Measurements from ENCODE around the gene KLHL22. TPM values are rescaled to one million over a fixed set of nuclear protein-coding genes. Genes with fewer than 3 reads are reported as not detected.
"Not testable (repeated sequence)": the region's sequence is repeated elsewhere in the genome, so short reads cannot be mapped to it uniquely, and the experiment has no call there.

KLHL22 gene
- total RNA-seq, 1 experiment from 2014 or later = 26.5 TPM

DNA sequence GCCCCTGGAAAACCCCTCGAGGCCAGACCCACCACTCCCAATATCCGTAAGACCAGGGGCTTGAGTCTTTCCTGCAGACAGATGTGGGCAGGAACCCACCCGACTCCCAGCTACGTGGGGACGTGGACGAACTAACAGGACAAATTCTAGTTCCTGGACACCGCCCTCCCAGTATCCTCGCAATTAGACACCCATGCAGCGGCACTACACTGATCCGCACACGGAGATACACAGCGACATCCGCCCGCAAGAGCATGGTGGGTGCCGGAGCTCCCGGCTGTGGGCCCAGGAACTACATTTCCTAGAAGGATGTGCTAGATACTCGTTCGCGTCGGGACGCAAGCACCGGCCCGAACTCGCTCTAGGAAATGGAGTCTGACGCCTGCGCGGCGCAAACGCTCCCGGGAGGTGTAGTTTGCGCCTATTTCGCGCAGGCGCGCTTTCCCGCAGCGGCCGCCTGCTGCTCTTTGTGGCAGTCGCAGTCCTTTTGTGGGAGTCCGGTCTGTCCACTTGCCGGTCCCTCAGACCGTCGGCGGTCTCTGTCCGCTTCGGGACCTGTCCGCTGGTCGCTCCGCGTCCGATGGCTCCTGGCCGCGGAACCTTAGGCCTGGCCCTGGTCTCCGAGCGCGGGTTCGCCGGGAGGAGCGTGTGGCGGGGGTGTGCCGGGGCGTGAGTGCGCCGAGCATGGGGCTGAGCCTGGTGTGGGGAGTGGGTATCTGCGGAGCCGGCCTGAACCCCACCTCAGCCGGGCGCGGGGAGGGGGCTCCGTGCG is 101.7 kb downstream of the KLHL22 start, which contains the start of gene ZNF74:
TSS of gene ZNF74 (plus strand) at position 447 of the 772 bp plus-strand sequence. CDS start 478 bp downstream, outside the sequence.
- intact Hi-C loops (cut with micrococcal nuclease; ENCODE audit: unreplicated experiment) = no loop called here
- no peaks in the 10 kb centered on the region for H3K9me3 Mint-ChIP-seq (ENCODE audit: low read depth, unreplicated experiment)
- CTCF ChIA-PET = interaction anchor here (0.5 kb wide), 1 partner anchor 25 kb away, joined by 5 read pairs; no protein-coding TSS in a partner anchor
- H3K4me1 Mint-ChIP-seq (ENCODE audit: low read depth, unreplicated experiment) = peaks cover 25% of the 10 kb centered on the region
- H3K27me3 Mint-ChIP-seq (ENCODE audit: unreplicated experiment) = peaks cover 29% of the 10 kb centered on the region
- H3K27ac Mint-ChIP-seq (ENCODE audit: unreplicated experiment) = peak within 1 kb of the TSS; percentile 47
- DNase-seq = peak; percentile 86
- BruUV-seq (replicated peaks) = no TSS peak
- H3K4me3 Mint-ChIP-seq (ENCODE audit: low read depth, unreplicated experiment) = peak within 1 kb of the TSS; percentile 86
- TF ChIP-seq, protein P1, sequence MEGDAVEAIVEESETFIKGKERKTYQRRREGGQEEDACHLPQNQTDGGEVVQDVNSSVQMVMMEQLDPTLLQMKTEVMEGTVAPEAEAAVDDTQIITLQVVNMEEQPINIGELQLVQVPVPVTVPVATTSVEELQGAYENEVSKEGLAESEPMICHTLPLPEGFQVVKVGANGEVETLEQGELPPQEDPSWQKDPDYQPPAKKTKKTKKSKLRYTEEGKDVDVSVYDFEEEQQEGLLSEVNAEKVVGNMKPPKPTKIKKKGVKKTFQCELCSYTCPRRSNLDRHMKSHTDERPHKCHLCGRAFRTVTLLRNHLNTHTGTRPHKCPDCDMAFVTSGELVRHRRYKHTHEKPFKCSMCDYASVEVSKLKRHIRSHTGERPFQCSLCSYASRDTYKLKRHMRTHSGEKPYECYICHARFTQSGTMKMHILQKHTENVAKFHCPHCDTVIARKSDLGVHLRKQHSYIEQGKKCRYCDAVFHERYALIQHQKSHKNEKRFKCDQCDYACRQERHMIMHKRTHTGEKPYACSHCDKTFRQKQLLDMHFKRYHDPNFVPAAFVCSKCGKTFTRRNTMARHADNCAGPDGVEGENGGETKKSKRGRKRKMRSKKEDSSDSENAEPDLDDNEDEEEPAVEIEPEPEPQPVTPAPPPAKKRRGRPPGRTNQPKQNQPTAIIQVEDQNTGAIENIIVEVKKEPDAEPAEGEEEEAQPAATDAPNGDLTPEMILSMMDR (IDR thresholded peaks at IDR 0.05; ENCODE audit: unreplicated experiment) = no peak
- H3K36me3 Mint-ChIP-seq (ENCODE audit: insufficient read depth, unreplicated experiment) = peaks cover 22% of the 10 kb centered on the region

DNA sequence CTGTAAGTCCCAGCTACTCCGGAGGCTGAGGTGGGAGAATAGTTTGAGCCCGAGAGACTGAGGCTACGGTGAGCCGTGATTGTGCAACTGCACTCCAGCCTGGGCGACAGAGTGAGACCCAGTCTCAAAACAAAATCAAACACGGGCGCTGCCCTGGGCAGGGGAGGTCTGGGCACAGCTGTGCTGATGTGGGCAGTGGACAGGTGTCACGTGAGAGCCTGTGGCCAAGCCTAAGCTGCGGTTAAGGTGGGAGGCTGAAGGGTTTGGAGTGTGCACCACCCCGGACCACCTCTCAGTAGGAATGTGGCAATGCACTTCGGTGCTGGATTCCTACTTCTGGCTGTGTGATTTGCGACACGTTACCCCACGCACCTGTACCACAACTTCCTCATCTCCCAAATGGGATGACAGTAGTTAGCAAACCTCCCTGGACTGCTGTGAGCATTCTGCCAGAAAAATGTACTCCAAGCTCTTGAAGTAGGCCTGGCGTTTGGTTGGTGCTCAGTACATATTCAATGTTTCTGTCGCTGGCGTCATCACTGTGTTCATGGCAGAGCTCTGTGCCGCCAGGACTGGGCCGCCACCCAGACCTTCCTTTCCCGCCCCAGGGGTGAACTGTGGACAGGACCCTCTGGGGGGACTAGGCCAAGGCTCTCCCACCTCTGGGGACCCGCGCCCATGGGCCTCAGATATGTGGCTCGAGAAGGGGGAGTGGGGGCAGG is 102.5 kb downstream of the KLHL22 start:
- BruUV-seq (replicated peaks) = no TSS peak
- H3K4me3 Mint-ChIP-seq (ENCODE audit: low read depth, unreplicated experiment) = peak overlapping the region; percentile 86
- no peak for DNase-seq
- peaks cover 22% of the 10 kb centered on the region for H3K36me3 Mint-ChIP-seq (ENCODE audit: insufficient read depth, unreplicated experiment)
- H3K27ac Mint-ChIP-seq (ENCODE audit: unreplicated experiment) = no peak overlapping the region
- H3K4me1 Mint-ChIP-seq (ENCODE audit: low read depth, unreplicated experiment) = peaks cover 25% of the 10 kb centered on the region
- intact Hi-C loops (cut with micrococcal nuclease; ENCODE audit: unreplicated experiment) = no loop called here
- no peaks in the 10 kb centered on the region for H3K9me3 Mint-ChIP-seq (ENCODE audit: low read depth, unreplicated experiment)
- TF ChIP-seq, protein P1 (IDR thresholded peaks at IDR 0.05; ENCODE audit: unreplicated experiment) = no peak
- CTCF ChIA-PET = interaction anchor here (0.5 to 1.5 kb wide), 3 partner anchors 25 to 1781 kb away, joined by 3 to 5 read pairs (median 5); no protein-coding TSS in a partner anchor
- peaks cover 36% of the 10 kb centered on the region for H3K27me3 Mint-ChIP-seq (ENCODE audit: unreplicated experiment)

DNA sequence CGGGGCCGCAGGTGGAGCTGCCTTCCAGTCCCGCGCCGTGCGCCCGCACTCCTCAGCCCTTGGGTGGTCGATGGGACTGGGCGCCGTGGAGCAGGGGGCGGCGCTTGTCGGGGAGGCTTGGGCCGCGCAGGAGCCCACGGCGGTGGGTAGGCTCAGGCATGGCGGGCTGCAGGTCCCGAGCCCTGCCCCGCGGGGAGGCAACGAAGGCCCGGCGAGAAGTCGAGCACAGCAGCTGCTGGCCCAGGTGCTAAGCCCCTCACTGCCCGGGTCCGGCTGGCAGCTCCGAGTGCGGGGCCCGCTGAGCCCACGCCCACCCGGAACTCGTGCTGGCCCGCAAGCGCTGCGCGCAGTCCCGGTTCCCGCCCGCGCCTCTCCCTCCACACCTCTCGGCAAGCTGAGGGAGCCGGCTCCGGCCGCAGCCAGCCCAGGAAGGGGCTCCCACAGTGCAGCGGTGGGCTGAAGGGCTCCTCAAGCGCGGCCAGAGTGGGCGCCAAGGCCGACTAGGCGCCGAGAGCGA is 103.2 kb downstream of the KLHL22 start:
- CTCF ChIA-PET = interaction anchor here (1.5 kb wide), 1 partner anchor 26 kb away, joined by 3 read pairs; no protein-coding TSS in a partner anchor
- BruUV-seq (replicated peaks); DNase-seq; H3K9me3 Mint-ChIP-seq (ENCODE audit: low read depth, unreplicated experiment); intact Hi-C loops (cut with micrococcal nuclease; ENCODE audit: unreplicated experiment); H3K4me3 Mint-ChIP-seq (ENCODE audit: low read depth, unreplicated experiment); H3K27ac Mint-ChIP-seq (ENCODE audit: unreplicated experiment): not testable (repeated sequence)
- H3K27me3 Mint-ChIP-seq (ENCODE audit: unreplicated experiment) = peaks cover 42% of the 10 kb centered on the region
- peaks cover 25% of the 10 kb centered on the region for H3K4me1 Mint-ChIP-seq (ENCODE audit: low read depth, unreplicated experiment)
- peaks cover 22% of the 10 kb centered on the region for H3K36me3 Mint-ChIP-seq (ENCODE audit: insufficient read depth, unreplicated experiment)

Other genes with a start within 250 kb of the KLHL22 start
- gene RTN4R, start 227.5 kb downstream of the KLHL22 start, total RNA-seq (2022) = 4.1 and 4.2 TPM in 2 replicates
- 35.0 and 39.6 TPM in 2 replicates for gene DGCR6L, start 175.7 kb downstream of the KLHL22 start, total RNA-seq (2022)
- gene ZNF74, start 101.6 kb downstream of the KLHL22 start, total RNA-seq (2022) = 11.1 and 15.2 TPM in 2 replicates
- 0.68 and 0.81 TPM in 2 replicates for gene SCARF2, start 58.0 kb downstream of the KLHL22 start, total RNA-seq (2022)
- 137 and 144 TPM in 2 replicates for gene MED15, start 11.8 kb upstream of the KLHL22 start, total RNA-seq (2022)